Inflammatory macrophage treated with lipopolysaccharide for 4 hours (primary cell): ENCODE data around the gene SGMS1.
"Not testable (repeated sequence)": the region's sequence is repeated elsewhere in the genome, so short reads cannot be mapped to it uniquely, and the experiment has no call there.

Source experiments
- DNase-seq: peaks from one replicate; pipeline ENCODE4 v3.0.0-alpha.2; 2020

Gene SGMS1

GRCh38 chr10:50356481-50356832 is 267.3 kb downstream of the SGMS1 start:
- DNase-seq = not testable (repeated sequence)

GRCh38 chr10:50355693-50356480 is 267.9 kb downstream of the SGMS1 start:
- DNase-seq = not testable (repeated sequence)

GRCh38 chr10:50351483-50352146 is 272.1 kb downstream of the SGMS1 start:
- DNase-seq = no peak

- DNase-seq = no peak
These were observed 273.4 kb downstream of the SGMS1 start for GRCh38 chr10:50350366-50350765.

- DNase-seq = no peak
These were observed 274.2 kb downstream of the SGMS1 start for GRCh38 chr10:50349554-50349953.

GRCh38 chr10:50347394-50347802 is 276.4 kb downstream of the SGMS1 start:
- no peak for DNase-seq

GRCh38 chr10:50346942-50347341 is 276.8 kb downstream of the SGMS1 start:
- no peak for DNase-seq

- DNase-seq = no peak
These were observed 278.2 kb downstream of the SGMS1 start for GRCh38 chr10:50345545-50345944.

GRCh38 chr10:50343702-50344331 is 279.9 kb downstream of the SGMS1 start:
- no peak for DNase-seq

GRCh38 chr10:50341987-50342386 is 281.8 kb downstream of the SGMS1 start:
- no peak for DNase-seq

GRCh38 chr10:50336140-50336539 is 287.6 kb downstream of the SGMS1 start:
- DNase-seq = no peak

GRCh38 chr10:50335397-50335796 is 288.4 kb downstream of the SGMS1 start:
- no peak for DNase-seq

GRCh38 chr10:50334273-50334672 is 289.5 kb downstream of the SGMS1 start:
- no peak for DNase-seq

GRCh38 chr10:50333872-50334271 is 289.9 kb downstream of the SGMS1 start:
- DNase-seq = no peak

GRCh38 chr10:50332108-50332842 is 291.5 kb downstream of the SGMS1 start:
- no peak for DNase-seq

GRCh38 chr10:50331486-50331885 is 292.3 kb downstream of the SGMS1 start:
- no peak for DNase-seq

GRCh38 chr10:50326757-50327701 is 296.7 kb downstream of the SGMS1 start:
- peak; percentile 46 for DNase-seq

GRCh38 chr10:50326172-50326555 is 297.6 kb downstream of the SGMS1 start:
- no peak for DNase-seq

- peak; percentile 92 for DNase-seq
These were observed 298.1 kb downstream of the SGMS1 start for GRCh38 chr10:50325449-50326171.

GRCh38 chr10:50324680-50325393 is 298.9 kb downstream of the SGMS1 start:
- no peak for DNase-seq

GRCh38 chr10:50324046-50324445 is 299.7 kb downstream of the SGMS1 start:
- DNase-seq = peak; percentile 64
